IPS DF 6.9 (cell line): ENCODE results near the gene ZNF444.

ENCODE experiments used
- DNase-seq: peaks from one replicate; pipeline ENCODE4 v3.0.0-alpha.2; 2013; ENCODE audit warnings: low read depth, low spot score
- H3K27ac ChIP-seq: one replicate; pipeline ENCODE4 v1.5.1; 2013; ENCODE audit warnings: low read length, control low read depth
- H3K27me3 ChIP-seq: 2 replicates; pipeline ENCODE4 v1.6.1; 2013; ENCODE audit warnings: mild to moderate bottlenecking, low read length; ENCODE audit not compliant: control insufficient read depth, insufficient read depth
- H3K36me3 ChIP-seq: 2 replicates; pipeline ENCODE4 v1.6.1; 2013; ENCODE audit warnings: low read length; ENCODE audit not compliant: control insufficient read depth, insufficient read depth
- H3K4me1 ChIP-seq: 2 replicates; pipeline ENCODE4 v1.6.1; 2013; ENCODE audit warnings: low read length; ENCODE audit not compliant: control insufficient read depth, insufficient read depth
- H3K4me3 ChIP-seq: 2 replicates; pipeline ENCODE4 v1.5.1; 2013; ENCODE audit warnings: mild to moderate bottlenecking, low read length
- H3K9me3 ChIP-seq: 2 replicates; pipeline ENCODE4 v1.6.1; 2013; ENCODE audit warnings: low read length, inconsistent platforms; ENCODE audit not compliant: control insufficient read depth, insufficient read depth
- WGBS: extraction: QIAGEN DNeasy Blood & Tissue Kit; methylation state at CpG from one replicate; pipeline ENCODE4 v1.1.7; 2013; ENCODE audit warnings: mixed read lengths, missing lambda C conversion rate; ENCODE audit not compliant: insufficient read length, insufficient coverage; 5-methylcytosine and 5-hydroxymethylcytosine counted together

Gene ZNF444

GRCh38 chr19:56107626-56108351 lies 33.3 kb upstream of the ZNF444 start:
- Histone ChIP-seq H3K9me3 (no peaks in the 10 kb centered on the region), H3K27ac (no peak overlapping the region), H3K4me3 (no peak overlapping the region), H3K4me1 (peaks cover 18% of the 10 kb centered on the region), H3K27me3 (no peaks in the 10 kb centered on the region), H3K36me3 (peaks cover 7% of the 10 kb centered on the region; the same call in 1 of the 2 replicates)
- no CpG with 5 or more reads among the region's 27 CpGs for WGBS
- no peak for DNase-seq

- no peaks in the 10 kb centered on the region for H3K27me3 ChIP-seq
- H3K36me3 ChIP-seq, result peaks cover 2% of the 10 kb centered on the region; the same call in 1 of the 2 replicates
- H3K9me3 ChIP-seq, result no peaks in the 10 kb centered on the region
- no peak for DNase-seq
- no peak overlapping the region for H3K4me3 ChIP-seq
- no CpG with 5 or more reads among the region's 24 CpGs for WGBS
- H3K27ac ChIP-seq, result no peak overlapping the region
- H3K4me1 ChIP-seq, result peaks cover 20% of the 10 kb centered on the region
These were observed 32.5 kb upstream of the ZNF444 start for GRCh38 chr19:56108447-56109195.

GRCh38 chr19:56109226-56109625 lies 31.9 kb upstream of the ZNF444 start:
- no peaks in the 10 kb centered on the region for H3K9me3 ChIP-seq
- H3K27ac ChIP-seq, result no peak overlapping the region
- peaks cover 20% of the 10 kb centered on the region for H3K4me1 ChIP-seq
- no peaks in the 10 kb centered on the region for H3K27me3 ChIP-seq
- no peak for DNase-seq
- H3K4me3 ChIP-seq, result no peak overlapping the region
- H3K36me3 ChIP-seq, result peaks cover 2% of the 10 kb centered on the region; the same call in 1 of the 2 replicates
- WGBS, result no CpG with 5 or more reads among the region's 13 CpGs

- WGBS, result no CpG with 5 or more reads among the region's 12 CpGs
- H3K9me3 ChIP-seq, result no peaks in the 10 kb centered on the region
- H3K27me3 ChIP-seq, result no peaks in the 10 kb centered on the region
- H3K4me1 ChIP-seq, result peaks cover 22% of the 10 kb centered on the region
- no peak overlapping the region for H3K27ac ChIP-seq
- no peak for DNase-seq
- no peak overlapping the region for H3K4me3 ChIP-seq
- H3K36me3 ChIP-seq, result peaks cover 2% of the 10 kb centered on the region; the same call in 1 of the 2 replicates
These were observed 30.3 kb upstream of the ZNF444 start for GRCh38 chr19:56110515-56111448.

GRCh38 chr19:56111601-56112312 lies 29.3 kb upstream of the ZNF444 start:
- Histone ChIP-seq H3K4me3 (no peak overlapping the region), H3K9me3 (no peaks in the 10 kb centered on the region), H3K27ac (no peak overlapping the region), H3K4me1 (peaks cover 20% of the 10 kb centered on the region), H3K36me3 (no peaks in the 10 kb centered on the region; the same call in 1 of the 2 replicates), H3K27me3 (no peaks in the 10 kb centered on the region)
- no peak for DNase-seq
- no CpG with 5 or more reads among the region's 24 CpGs for WGBS

GRCh38 chr19:56112313-56112709 lies 28.8 kb upstream of the ZNF444 start:
- Histone ChIP-seq H3K36me3 (no peaks in the 10 kb centered on the region; the same call in 1 of the 2 replicates), H3K9me3 (no peaks in the 10 kb centered on the region), H3K27ac (no peak overlapping the region), H3K4me3 (no peak overlapping the region; the same call in 1 of the 2 replicates), H3K27me3 (no peaks in the 10 kb centered on the region), H3K4me1 (peaks cover 20% of the 10 kb centered on the region)
- WGBS, result no CpG with 5 or more reads among the region's 10 CpGs
- no peak for DNase-seq

- no CpG with 5 or more reads among the region's 20 CpGs for WGBS
- Histone ChIP-seq H3K27ac (no peak overlapping the region), H3K36me3 (no peaks in the 10 kb centered on the region), H3K9me3 (no peaks in the 10 kb centered on the region), H3K27me3 (no peaks in the 10 kb centered on the region), H3K4me1 (peaks cover 17% of the 10 kb centered on the region), H3K4me3 (no peak overlapping the region)
- DNase-seq, result no peak
These were observed 27.9 kb upstream of the ZNF444 start for GRCh38 chr19:56113074-56113632.

- Histone ChIP-seq H3K4me1 (peaks cover 12% of the 10 kb centered on the region), H3K27me3 (no peaks in the 10 kb centered on the region), H3K36me3 (no peaks in the 10 kb centered on the region), H3K27ac (no peak overlapping the region), H3K4me3 (no peak overlapping the region), H3K9me3 (no peaks in the 10 kb centered on the region)
- DNase-seq, result no peak
- no CpG with 5 or more reads among the region's 19 CpGs for WGBS
These were observed 26.9 kb upstream of the ZNF444 start for GRCh38 chr19:56114051-56114777.

- Histone ChIP-seq H3K4me3 (no peak overlapping the region), H3K36me3 (no peaks in the 10 kb centered on the region), H3K4me1 (peaks cover 12% of the 10 kb centered on the region), H3K27me3 (no peaks in the 10 kb centered on the region), H3K9me3 (no peaks in the 10 kb centered on the region), H3K27ac (no peak overlapping the region)
- no CpG with 5 or more reads among the region's 10 CpGs for WGBS
- DNase-seq, result no peak
These were observed 26.3 kb upstream of the ZNF444 start for GRCh38 chr19:56114778-56115110.
